NCI-H524 (cell line): ENCODE measurements around the gene FOXJ2.
"Not testable (repeated sequence)": the region's sequence is repeated elsewhere in the genome, so short reads cannot be mapped to it uniquely, and the experiment has no call there.

ENCODE experiments used
- DNase-seq, 2 experiments: peaks; one replicate each; lab custom pipeline; 2025; lab: John Stamatoyannopoulos, UW

Gene FOXJ2

GRCh38 chr12:8065991-8066594 is 33.6 kb downstream of the FOXJ2 start, which contains the start of gene C3AR1:
TSS of gene C3AR1 (minus strand) at chr12:8066359. CDS start at chr12:8060185, 6,174 bp downstream.
- no peak for DNase-seq

GRCh38 chr12:8069582-8069981 is 37.1 kb downstream of the FOXJ2 start:
- DNase-seq, result no peak

GRCh38 chr12:8071820-8072219 is 39.3 kb downstream of the FOXJ2 start:
- DNase-seq, result not testable (repeated sequence)

GRCh38 chr12:8075935-8076334 is 43.4 kb downstream of the FOXJ2 start:
- DNase-seq, result no peak

- DNase-seq, result no peak
These were observed 43.9 kb downstream of the FOXJ2 start for GRCh38 chr12:8076366-8076765.

- DNase-seq, result peak in 1 of 2 experiments; percentile 32
These were observed 44.7 kb downstream of the FOXJ2 start for GRCh38 chr12:8077207-8077606.

- peak in 1 of 2 experiments; percentile 58 for DNase-seq
These were observed 45.9 kb downstream of the FOXJ2 start for GRCh38 chr12:8078398-8078797.

GRCh38 chr12:8078916-8079315 is 46.4 kb downstream of the FOXJ2 start:
- DNase-seq, result no peak

- DNase-seq, result no peak
These were observed 47.6 kb downstream of the FOXJ2 start for GRCh38 chr12:8080120-8080519.

- DNase-seq, result peak in 1 of 2 experiments; percentile 34
These were observed 48.9 kb downstream of the FOXJ2 start for GRCh38 chr12:8081251-8081920.

GRCh38 chr12:8082808-8083100 is 50.2 kb downstream of the FOXJ2 start:
- no peak for DNase-seq

- DNase-seq, result not testable (repeated sequence)
These were observed 51.8 kb downstream of the FOXJ2 start for GRCh38 chr12:8084351-8084750.

- DNase-seq, result peak in 1 of 2 experiments; percentile 4
These were observed 55.1 kb downstream of the FOXJ2 start for GRCh38 chr12:8087666-8088065.

- DNase-seq, result peak in 1 of 2 experiments; percentile 24
These were observed 56.1 kb downstream of the FOXJ2 start for GRCh38 chr12:8088574-8088973.

- DNase-seq, result not testable (repeated sequence)
These were observed 56.8 kb downstream of the FOXJ2 start for GRCh38 chr12:8089277-8089676.

- no peak for DNase-seq
These were observed 57.2 kb downstream of the FOXJ2 start for GRCh38 chr12:8089716-8090115.

GRCh38 chr12:8093291-8093690 is 60.8 kb downstream of the FOXJ2 start:
- DNase-seq, result no peak

GRCh38 chr12:8096281-8096915 is 63.9 kb downstream of the FOXJ2 start:
- DNase-seq, result no peak

GRCh38 chr12:8099235-8099634 is 66.7 kb downstream of the FOXJ2 start:
- no peak for DNase-seq
